Right ventricle myocardium superior (tissue), 1 donor: ENCODE measurements around the gene MMS22L. TPM values are rescaled to one million over a fixed set of nuclear protein-coding genes. Genes with fewer than 3 reads are reported as not detected.
"Not testable (repeated sequence)": the region's sequence is repeated elsewhere in the genome, so short reads cannot be mapped to it uniquely, and the experiment has no call there.

Experiments
- ATAC-seq: fragments of 200-7000 bp; cut with Tn5 transposase; one replicate; pipeline ENCODE4 v1.9.1; 2020; ENCODE audit warnings: mild to moderate bottlenecking; ENCODE audit not compliant: poor library complexity
- DNase-seq: peaks from one replicate; pipeline ENCODE4 v3.0.0-alpha.2; 2020
- intact Hi-C: fragments of 100-400 bp; cut with DNase I; formaldehyde crosslinking; loops from one replicate; pipeline ENCODE4 v1.11.2; 2022
- total RNA-seq: library from RNA; stranded (reverse); fragmentation: NEBNext Ultra II Directional; extraction: Animal tissue kit (Norgen Biotek cat#: 25700); gene quantifications from one replicate; pipeline ENCODE4 v1.2.1, GENCODE V29; 2021
- donor health status: DM: no; HTN: yes; CAD: no; lungs with severe emphysema.

MMS22L gene
- total RNA-seq, 1 donor from 2014 or later, result 1.9 TPM

GRCh38 chr6:97160280-97160679 is 122.7 kb downstream of the MMS22L start:
- intact Hi-C loops, result no loop called here
- ATAC-seq (no peak), DNase-seq (no peak)

GRCh38 chr6:97155447-97155846 is 127.6 kb downstream of the MMS22L start:
- DNase-seq, ATAC-seq, intact Hi-C loops: not testable (repeated sequence)

- intact Hi-C loops, result no loop called here
- no peak for ATAC-seq
- DNase-seq, result no peak
These were observed 129.0 kb downstream of the MMS22L start for GRCh38 chr6:97154015-97154414.

- intact Hi-C loops, result no loop called here
- ATAC-seq (no peak), DNase-seq (no peak)
These were observed 131.4 kb downstream of the MMS22L start for GRCh38 chr6:97151601-97152000.

- DNase-seq, result no peak
- intact Hi-C loops, result no loop called here
- ATAC-seq, result no peak
These were observed 132.1 kb downstream of the MMS22L start for GRCh38 chr6:97150932-97151331.

GRCh38 chr6:97147421-97147820 is 135.6 kb downstream of the MMS22L start:
- intact Hi-C loops, result no loop called here

GRCh38 chr6:97145691-97146090 is 137.3 kb downstream of the MMS22L start:
- ATAC-seq (no peak), DNase-seq (no peak)
- intact Hi-C loops, result no loop called here

More at GRCh38 chr6:97147421-97147820, 135.6 kb downstream of the MMS22L start:
- ATAC-seq (no peak), DNase-seq (no peak)

- ATAC-seq (no peak), DNase-seq (no peak)
- intact Hi-C loops, result no loop called here
These were observed 141.3 kb downstream of the MMS22L start for GRCh38 chr6:97141756-97142155.

- intact Hi-C loops, result no loop called here
- no peak for ATAC-seq
- DNase-seq, result no peak
These were observed 144.4 kb downstream of the MMS22L start for GRCh38 chr6:97138581-97138980.

GRCh38 chr6:97136626-97137358 is 146.2 kb downstream of the MMS22L start:
- DNase-seq (no peak), ATAC-seq (no peak)
- intact Hi-C loops, result no loop called here

GRCh38 chr6:97133067-97133466 is 149.9 kb downstream of the MMS22L start:
- DNase-seq, result no peak
- no peak for ATAC-seq
- intact Hi-C loops, result no loop called here

- intact Hi-C loops, result no loop called here
- DNase-seq (no peak), ATAC-seq (no peak)
These were observed 153.9 kb downstream of the MMS22L start for GRCh38 chr6:97129106-97129505.

GRCh38 chr6:97128507-97128906 is 154.5 kb downstream of the MMS22L start:
- intact Hi-C loops, result no loop called here
- DNase-seq, result no peak
- no peak for ATAC-seq

- no peak for DNase-seq
- no peak for ATAC-seq
- intact Hi-C loops, result no loop called here
These were observed 159.4 kb downstream of the MMS22L start for GRCh38 chr6:97123652-97124051.

GRCh38 chr6:97123112-97123511 is 159.9 kb downstream of the MMS22L start:
- intact Hi-C loops, result no loop called here
- no peak for ATAC-seq
- no peak for DNase-seq

- ATAC-seq (no peak), DNase-seq (no peak)
- intact Hi-C loops, result no loop called here
These were observed 162.5 kb downstream of the MMS22L start for GRCh38 chr6:97120511-97120910.

GRCh38 chr6:97114645-97115044 is 168.4 kb downstream of the MMS22L start:
- ATAC-seq (no peak), DNase-seq (no peak)
- intact Hi-C loops, result no loop called here

- intact Hi-C loops, result no loop called here
- DNase-seq, result no peak
- no peak for ATAC-seq
These were observed 169.8 kb downstream of the MMS22L start for GRCh38 chr6:97113170-97113569.

GRCh38 chr6:97111243-97111642 is 171.8 kb downstream of the MMS22L start:
- no peak for ATAC-seq
- DNase-seq, result no peak
- intact Hi-C loops, result no loop called here

- intact Hi-C loops, result no loop called here
- no peak for DNase-seq
- no peak for ATAC-seq
These were observed 172.4 kb downstream of the MMS22L start for GRCh38 chr6:97110626-97111025.

- intact Hi-C loops, result no loop called here
- ATAC-seq, result no peak
- DNase-seq, result no peak
These were observed 172.9 kb downstream of the MMS22L start for GRCh38 chr6:97110149-97110548.
